B cell (primary cell): Measurements from ENCODE around the gene NADSYN1. TPM values are rescaled to one million over a fixed set of nuclear protein-coding genes. Genes with fewer than 3 reads are reported as not detected.

Experiments used
- ATAC-seq: fragments of 200-7000 bp; cut with Tn5 transposase; one replicate; pipeline ENCODE4 v1.10.0; 2021; ENCODE audit warnings: low read depth, mild to moderate bottlenecking, moderate number of reproducible peaks, moderate library complexity
- CTCF ChIA-PET: fragments of 350-600 bp; sonication (Branson Sonifier 250); formaldehyde crosslinking; loops from one replicate; lab custom pipeline; 2021; ENCODE audit warnings: antibody characterized with exemption, inconsistent platforms; lab: Charles Lee
- POLR2A ChIA-PET: fragments of 350-600 bp; sonication (Branson Sonifier 250); formaldehyde crosslinking; loops from one replicate; lab custom pipeline; 2021; ENCODE audit warnings: antibody characterized with exemption; lab: Charles Lee
- DNase-seq: peaks from one replicate; pipeline ENCODE4 v3.0.0; 2013
- H2AFZ ChIP-seq: 2 replicates; pipeline ENCODE4 v1.6.1; 2012; ENCODE audit warnings: mild to moderate bottlenecking, low read depth, low read length; ENCODE audit not compliant: insufficient read depth, poor library complexity, severe bottlenecking
- H3K27ac ChIP-seq, 2 donors: 1 replicate in 1 of 2; 2 replicates in 1 of 2; pipeline ENCODE4 v1.5.1; 2012 to 2013; ENCODE audit warnings: low read length in 2 of 2, mild to moderate bottlenecking in 2 of 2, moderate library complexity in 1 of 2
- H3K27me3 ChIP-seq, 4 experiments: fragments of 200-600 bp in 1 of 4; sonication (generic) in 1 of 4; replicated peaks in 1 of 4; 1 replicate in 2 of 4; 2 replicates in 2 of 4; pipeline versions ENCODE4 v1.6.1 to v1.7.0; 2013 to 2016; ENCODE audit warnings: low read length in 3 of 4, mild to moderate bottlenecking in 2 of 4, mixed read lengths in 1 of 4, moderate library complexity in 1 of 4; ENCODE audit not compliant: insufficient read depth in 4 of 4, control insufficient read depth in 3 of 4; ENCODE audit errors: control extremely low read depth in 1 of 4
- H3K36me3 ChIP-seq, 2 experiments: replicated peaks in 1 of 2; 1 replicate in 1 of 2; 2 replicates in 1 of 2; pipeline versions ENCODE4 v1.6.1 to v1.7.1; 2013; ENCODE audit warnings: low read length in 1 of 2; ENCODE audit not compliant: insufficient read depth in 2 of 2, control insufficient read depth in 1 of 2; ENCODE audit errors: control extremely low read depth in 1 of 2, extremely low read depth in 1 of 2
- H3K4me1 ChIP-seq, 2 donors: fragments of 200-600 bp in 1 of 2; sonication (generic) in 1 of 2; 1 replicate in 1 of 2; 2 replicates in 1 of 2; pipeline versions ENCODE4 v1.5.1 to v1.6.1; 2013 to 2017; ENCODE audit warnings: low read length in 2 of 2; ENCODE audit not compliant: control insufficient read depth in 2 of 2, insufficient read depth in 2 of 2
- H3K4me2 ChIP-seq: replicated peaks from 2 replicates; pipeline ENCODE3; 2012; ENCODE audit warnings: mild to moderate bottlenecking, low read depth, low read length; ENCODE audit not compliant: poor library complexity, severe bottlenecking
- H3K4me3 ChIP-seq, 5 experiments: fragments of 200-600 bp in 1 of 5; sonication (generic) in 1 of 5; 1 replicate in 3 of 5; 2 replicates in 2 of 5; pipeline versions ENCODE4 v1.5.1 to v1.7.0; 2011 to 2016; ENCODE audit warnings: low read length in 4 of 5, mild to moderate bottlenecking in 4 of 5, low read depth in 2 of 5, control low read depth in 1 of 5, moderate library complexity in 1 of 5; ENCODE audit not compliant: insufficient read depth in 1 of 5; ENCODE audit errors: control extremely low read depth in 1 of 5, extremely low read depth in 1 of 5
- H3K79me2 ChIP-seq: fragments of 200-600 bp; sonication (generic); one replicate; pipeline ENCODE4 v1.6.0; 2016; ENCODE audit warnings: low read length; ENCODE audit not compliant: control insufficient read depth, insufficient read depth
- H3K9ac ChIP-seq: fragments of 200-600 bp; sonication (generic); 2 replicates; pipeline ENCODE4 v1.6.1; 2017; ENCODE audit warnings: mild to moderate bottlenecking, low read length, moderate library complexity
- H3K9me3 ChIP-seq, 3 donors: one replicate each; pipeline versions ENCODE4 v1.6.1 to v1.7.1; 2013; ENCODE audit warnings: low read length in 2 of 3; ENCODE audit not compliant: control insufficient read depth in 2 of 3, insufficient read depth in 1 of 3; ENCODE audit errors: control extremely low read depth in 1 of 3
- H4K20me1 ChIP-seq: 2 replicates; pipeline ENCODE4 v1.6.0; 2012; ENCODE audit warnings: mild to moderate bottlenecking, low read length; ENCODE audit not compliant: insufficient read depth, control insufficient read depth, poor library complexity, severe bottlenecking
- H3K27ac Mint-ChIP-seq: one replicate; pipeline ENCODE4 v1.8.0; 2021; ENCODE audit warnings: mixed read lengths
- H3K27me3 Mint-ChIP-seq: one replicate; pipeline ENCODE4 v1.8.0; 2021; ENCODE audit warnings: mixed read lengths
- H3K4me1 Mint-ChIP-seq: one replicate; pipeline ENCODE4 v1.8.0; 2021; ENCODE audit warnings: mixed read lengths
- H3K4me3 Mint-ChIP-seq: one replicate; pipeline ENCODE4 v1.8.0; 2021; ENCODE audit warnings: mixed read lengths
- H3K9me3 Mint-ChIP-seq: one replicate; pipeline ENCODE4 v1.8.0; 2022; ENCODE audit warnings: mixed read lengths; ENCODE audit not compliant: insufficient read depth
- CTCF ChIP-seq: fragments of 200-600 bp; IDR thresholded peaks from one replicate; pipeline ENCODE4 v1.8.0; 2022; ENCODE audit warnings: antibody characterized with exemption, mild to moderate bottlenecking
- EZH2 ChIP-seq: IDR thresholded peaks from 2 replicates; pipeline ENCODE4 v1.6.1; 2012; ENCODE audit warnings: borderline replicate concordance, low read depth, mild to moderate bottlenecking, moderate library complexity, low read length; ENCODE audit not compliant: insufficient read depth, poor library complexity, severe bottlenecking
- WGBS: methylation state at CpG from one replicate; pipeline ENCODE4 v1.1.5; 2013; ENCODE audit warnings: missing lambda C conversion rate; ENCODE audit not compliant: insufficient coverage; 5-methylcytosine and 5-hydroxymethylcytosine counted together
- intact Hi-C: fragments of 100-400 bp; cut with micrococcal nuclease; formaldehyde crosslinking; loops from one replicate; pipeline ENCODE4 v1.10.0; 2022
- polyA plus RNA-seq: library from polyadenylated mRNA; depleted of rRNA; stranded (reverse); fragments of >200 nt; gene quantifications from 2 replicates; pipeline ENCODE4 v1.2.3, GENCODE V29; 2012
- total RNA-seq, 2 donors: library from RNA; stranded (reverse); fragments of 120-200 nt in 1 of 2; gene quantifications; 1 replicate in 1 of 2; 2 replicates in 1 of 2; pipeline versions ENCODE4 v1.2.3 to v1.2.4, GENCODE V29; 2013 to 2022

The NADSYN1 gene
- total and polyA plus RNA-seq, 2 donors (not counting 1 experiment from before 2014, with no cell fraction given): 153 to 222 TPM

- Histone ChIP-seq H3K79me2 (no peaks in the 10 kb centered on the region), H3K4me1 (no peaks in the 10 kb centered on the region), H4K20me1 (peaks cover 11% of the 10 kb centered on the region), H3K36me3 (peaks cover 0 to 49% of the 10 kb centered on the region in 2 experiments), H3K9me3 (peaks cover 0 to 3% (median 0%) of the 10 kb centered on the region in 3 donors), H2AFZ (no peak overlapping the region), H3K9ac (no peak overlapping the region), H3K27me3 (no peaks in the 10 kb centered on the region), H3K4me2 (no peak overlapping the region), H3K4me3 (no peak overlapping the region), H3K27ac (no peak overlapping the region)
- ATAC-seq (no peak), DNase-seq (no peak)
- no peak for TF ChIP-seq CTCF
- TF ChIP-seq EZH2: no peak
- Mint-ChIP-seq H3K27ac (peak overlapping the region; percentile 38), H3K9me3 (no peaks in the 10 kb centered on the region), H3K4me1 (peaks cover 5% of the 10 kb centered on the region), H3K27me3 (no peaks in the 10 kb centered on the region), H3K4me3 (no peak overlapping the region)
- intact Hi-C loops: no loop called here
- WGBS: 96% methylated on average over 8 of the region's 9 CpGs
- ChIA-PET CTCF (no interaction called here), POLR2A (no interaction called here)
Measured at GRCh38 chr11:71466358-71466757, 13.4 kb downstream of the NADSYN1 start.

- no peak overlapping the region for H3K27ac Mint-ChIP-seq
Measured at GRCh38 chr11:71467164-71467563, 14.2 kb downstream of the NADSYN1 start.

More at GRCh38 chr11:71467164-71467563, 14.2 kb downstream of the NADSYN1 start:
- Histone ChIP-seq H3K9ac (no peak overlapping the region), H4K20me1 (peaks cover 8% of the 10 kb centered on the region), H3K27me3 (no peaks in the 10 kb centered on the region), H3K27ac (no peak overlapping the region), H3K4me3 (no peak overlapping the region), H2AFZ (no peak overlapping the region), H3K9me3 (peaks cover 0 to 3% (median 0%) of the 10 kb centered on the region in 3 donors), H3K36me3 (peaks cover 0 to 48% of the 10 kb centered on the region in 2 experiments), H3K4me2 (no peak overlapping the region), H3K4me1 (no peaks in the 10 kb centered on the region), H3K79me2 (no peaks in the 10 kb centered on the region)
- DNase-seq (no peak), ATAC-seq (no peak)
- Mint-ChIP-seq H3K27me3 (no peaks in the 10 kb centered on the region), H3K9me3 (no peaks in the 10 kb centered on the region), H3K4me1 (peaks cover 5% of the 10 kb centered on the region), H3K4me3 (no peak overlapping the region)
- ChIA-PET CTCF (no interaction called here), POLR2A (no interaction called here)
- intact Hi-C loops: no loop called here
- WGBS: 100% methylated on average over 3 of the region's 6 CpGs
- TF ChIP-seq CTCF: no peak
- no peak for TF ChIP-seq EZH2
